PC-3 (cell line): ENCODE measurements around the gene DCAKD.

ENCODE experiments used
- CTCF ChIP-seq: fragments of 300-600 bp; sonication (generic); conservative IDR thresholded peaks from 2 replicates; pipeline ENCODE4 v1.5.1; 2017; ENCODE audit warnings: antibody characterized with exemption, low read depth, mild to moderate bottlenecking, low read length
- EZH2 ChIP-seq: fragments of 300-600 bp; sonication (generic); IDR thresholded peaks from one replicate; pipeline ENCODE4 v1.6.1; 2017; ENCODE audit warnings: antibody characterized with exemption, mild to moderate bottlenecking, low read length; ENCODE audit not compliant: unreplicated experiment

- TF ChIP-seq CTCF (no peak), EZH2 (no peak)
Observed at GRCh38 chr17:45077643-45078042, 26.2 kb upstream of the DCAKD start.
